AG10803 (cell line): ENCODE data around the gene NRXN2.

Experiments
- DNase-seq: peaks from one replicate; pipeline ENCODE4 v3.0.0; 2010; ENCODE audit warnings: low read depth
- H3K4me3 ChIP-seq: 2 replicates; pipeline ENCODE4 v1.5.1; 2011; ENCODE audit warnings: mild to moderate bottlenecking, low read length, control low read depth
- CTCF ChIP-seq: conservative IDR thresholded peaks from 2 replicates; pipeline ENCODE4 v1.5.1; 2011; ENCODE audit warnings: mild to moderate bottlenecking, low read length, control low read depth, inconsistent platforms

NRXN2 gene

GRCh38 chr11:64677441-64678023 is 45.5 kb downstream of the NRXN2 start:
- H3K4me3 ChIP-seq, result no peak overlapping the region
- DNase-seq, result no peak
- no peak for TF ChIP-seq CTCF

- no peak for DNase-seq
- no peak for TF ChIP-seq CTCF
- H3K4me3 ChIP-seq, result no peak overlapping the region
Observed at GRCh38 chr11:64676261-64676615, 46.8 kb downstream of the NRXN2 start.

GRCh38 chr11:64675450-64676260 is 47.3 kb downstream of the NRXN2 start:
- no peak for TF ChIP-seq CTCF
- peak; percentile 91 for DNase-seq
- no peak overlapping the region for H3K4me3 ChIP-seq

GRCh38 chr11:64674774-64675173 is 48.2 kb downstream of the NRXN2 start:
- TF ChIP-seq CTCF, result no peak
- no peak for DNase-seq
- no peak overlapping the region for H3K4me3 ChIP-seq

GRCh38 chr11:64673279-64673678 is 49.7 kb downstream of the NRXN2 start:
- DNase-seq, result no peak
- H3K4me3 ChIP-seq, result no peak overlapping the region
- TF ChIP-seq CTCF, result no peak

- no peak for TF ChIP-seq CTCF
- no peak for DNase-seq
- no peak overlapping the region for H3K4me3 ChIP-seq
Observed at GRCh38 chr11:64672875-64673274, 50.1 kb downstream of the NRXN2 start.

- no peak for DNase-seq
- H3K4me3 ChIP-seq, result no peak overlapping the region
- no peak for TF ChIP-seq CTCF
Observed at GRCh38 chr11:64670975-64671374, 52.0 kb downstream of the NRXN2 start.
